ENCODE results near the gene SPX.

Gene SPX

DNA sequence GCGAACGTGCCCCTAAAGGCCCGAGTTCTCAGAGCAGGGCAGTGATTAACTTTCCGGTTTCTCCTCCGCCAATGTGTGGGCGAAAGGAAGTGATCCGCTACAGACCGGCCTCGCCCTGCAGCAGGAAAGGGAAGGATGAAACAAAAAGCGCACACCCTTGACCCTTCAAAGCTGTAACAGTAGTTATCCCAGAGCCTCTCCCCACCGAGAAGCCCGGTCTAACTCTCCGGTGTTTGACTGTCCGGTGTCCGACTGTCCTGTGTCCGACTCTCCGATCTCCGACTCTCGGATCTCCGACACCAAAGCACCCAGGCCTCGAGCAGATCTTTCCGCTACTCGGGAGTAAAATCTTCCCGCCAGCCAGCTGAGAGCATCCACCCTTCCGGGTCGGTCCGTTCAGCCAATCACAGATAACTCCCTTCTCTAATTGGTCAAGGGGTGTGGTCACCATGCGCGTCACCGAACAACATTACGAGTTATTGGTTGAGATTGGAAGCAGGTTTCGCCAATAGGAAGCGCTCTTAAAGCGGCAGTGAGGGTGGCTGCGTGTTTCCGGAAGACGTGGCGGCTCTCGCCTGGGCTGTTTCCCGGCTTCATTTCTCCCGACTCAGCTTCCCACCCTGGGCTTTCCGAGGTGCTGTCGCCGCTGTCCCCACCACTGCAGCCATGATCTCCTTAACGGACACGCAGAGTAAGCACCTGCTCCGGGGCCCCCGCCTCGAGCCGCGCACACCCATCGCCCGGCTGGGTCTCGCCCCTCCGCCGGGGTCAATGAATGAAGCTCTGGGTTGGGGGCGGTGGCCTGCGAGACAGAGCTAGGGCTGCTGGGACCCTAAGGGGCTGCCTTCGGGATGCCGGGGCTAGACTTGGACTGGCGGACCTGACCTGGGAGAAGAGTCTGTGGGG, 24.6 kb upstream of the SPX start, which contains the start of the genes GOLT1B and RECQL:
TSS of gene GOLT1B (plus strand) at position 532 of the 906 bp plus-strand sequence. CDS start at position 667, 135 bp downstream.
TSS of gene RECQL (minus strand) at position 378 of the 906 bp plus-strand sequence. CDS start 2,065 bp downstream, outside the sequence.
- DNase-seq (ENCODE audit: low read depth) = peak; percentile 97
- H3K4me3 ChIP-seq (ENCODE audit: low read length) = peak within 1 kb of the TSS; percentile 87
- TF ChIP-seq, protein P1, sequence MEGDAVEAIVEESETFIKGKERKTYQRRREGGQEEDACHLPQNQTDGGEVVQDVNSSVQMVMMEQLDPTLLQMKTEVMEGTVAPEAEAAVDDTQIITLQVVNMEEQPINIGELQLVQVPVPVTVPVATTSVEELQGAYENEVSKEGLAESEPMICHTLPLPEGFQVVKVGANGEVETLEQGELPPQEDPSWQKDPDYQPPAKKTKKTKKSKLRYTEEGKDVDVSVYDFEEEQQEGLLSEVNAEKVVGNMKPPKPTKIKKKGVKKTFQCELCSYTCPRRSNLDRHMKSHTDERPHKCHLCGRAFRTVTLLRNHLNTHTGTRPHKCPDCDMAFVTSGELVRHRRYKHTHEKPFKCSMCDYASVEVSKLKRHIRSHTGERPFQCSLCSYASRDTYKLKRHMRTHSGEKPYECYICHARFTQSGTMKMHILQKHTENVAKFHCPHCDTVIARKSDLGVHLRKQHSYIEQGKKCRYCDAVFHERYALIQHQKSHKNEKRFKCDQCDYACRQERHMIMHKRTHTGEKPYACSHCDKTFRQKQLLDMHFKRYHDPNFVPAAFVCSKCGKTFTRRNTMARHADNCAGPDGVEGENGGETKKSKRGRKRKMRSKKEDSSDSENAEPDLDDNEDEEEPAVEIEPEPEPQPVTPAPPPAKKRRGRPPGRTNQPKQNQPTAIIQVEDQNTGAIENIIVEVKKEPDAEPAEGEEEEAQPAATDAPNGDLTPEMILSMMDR (conservative IDR thresholded peaks at IDR 0.05; ENCODE audit: low read length) = no peak

DNA sequence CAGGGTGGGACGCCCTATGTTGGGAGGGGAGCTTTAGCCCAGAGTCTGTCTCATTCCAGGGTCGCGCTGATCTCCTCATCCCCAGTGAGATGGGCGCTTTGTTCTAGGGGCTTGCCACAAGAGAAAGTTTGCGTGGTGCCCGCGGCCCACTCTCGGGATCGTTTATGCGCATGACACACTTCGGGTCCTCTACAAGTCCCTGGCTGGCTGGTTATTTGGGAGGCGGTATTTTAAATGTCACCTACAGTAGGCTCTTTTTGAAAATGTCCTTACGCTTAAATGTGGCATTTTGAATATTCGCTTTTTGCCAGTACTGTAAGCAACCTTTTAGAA, 24.0 kb upstream of the SPX start:
- peak; percentile 40 for DNase-seq (ENCODE audit: low read depth)
- peak overlapping the region; percentile 87 for H3K4me3 ChIP-seq (ENCODE audit: low read length)
- TF ChIP-seq, protein P1 (conservative IDR thresholded peaks at IDR 0.05; ENCODE audit: low read length) = no peak

DNA sequence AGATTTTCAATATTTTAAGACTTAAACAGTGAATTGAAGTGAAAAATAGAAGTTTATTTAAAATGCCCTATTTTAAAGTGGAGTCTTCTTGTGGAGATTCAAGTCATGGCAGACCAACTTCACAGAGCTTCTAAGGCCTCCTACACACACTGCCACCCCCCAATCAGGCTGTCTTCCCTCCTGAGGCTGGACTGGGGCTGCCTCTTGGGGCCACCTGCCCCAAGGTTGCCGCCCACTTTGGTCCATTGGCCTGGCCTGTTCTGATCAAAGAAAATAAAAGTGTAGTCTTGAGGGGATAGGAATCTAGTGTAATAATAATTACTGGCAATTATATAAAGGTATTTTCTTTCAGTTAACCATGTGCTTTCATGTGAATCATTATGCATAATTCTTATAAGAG, 23.2 kb upstream of the SPX start:
- TF ChIP-seq, protein P1 (conservative IDR thresholded peaks at IDR 0.05; ENCODE audit: low read length) = no peak
- no peak for DNase-seq (ENCODE audit: low read depth)
- H3K4me3 ChIP-seq (ENCODE audit: low read length) = peak overlapping the region; percentile 87

DNA sequence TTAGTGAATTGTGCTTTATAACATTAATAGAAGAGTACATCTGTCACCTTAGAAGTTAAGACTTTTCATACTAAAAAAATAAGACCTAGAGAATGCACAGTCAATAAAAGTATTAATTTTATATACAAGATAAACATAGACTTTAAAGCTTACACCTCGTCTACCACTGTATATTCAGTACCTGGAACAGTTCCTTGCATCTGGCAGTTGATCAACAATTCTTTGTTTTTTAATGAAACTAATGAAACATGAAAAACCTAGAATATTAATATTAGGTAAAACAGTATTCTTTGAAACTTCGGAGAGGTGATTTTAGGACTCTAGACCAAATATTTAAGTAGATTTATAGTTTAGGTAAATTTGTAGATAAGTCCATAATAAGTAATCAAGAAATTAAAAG, 20.2 kb upstream of the SPX start:
- TF ChIP-seq, protein P1 (conservative IDR thresholded peaks at IDR 0.05; ENCODE audit: low read length) = no peak
- DNase-seq (ENCODE audit: low read depth) = no peak
- H3K4me3 ChIP-seq (ENCODE audit: low read length) = no peak overlapping the region

DNA sequence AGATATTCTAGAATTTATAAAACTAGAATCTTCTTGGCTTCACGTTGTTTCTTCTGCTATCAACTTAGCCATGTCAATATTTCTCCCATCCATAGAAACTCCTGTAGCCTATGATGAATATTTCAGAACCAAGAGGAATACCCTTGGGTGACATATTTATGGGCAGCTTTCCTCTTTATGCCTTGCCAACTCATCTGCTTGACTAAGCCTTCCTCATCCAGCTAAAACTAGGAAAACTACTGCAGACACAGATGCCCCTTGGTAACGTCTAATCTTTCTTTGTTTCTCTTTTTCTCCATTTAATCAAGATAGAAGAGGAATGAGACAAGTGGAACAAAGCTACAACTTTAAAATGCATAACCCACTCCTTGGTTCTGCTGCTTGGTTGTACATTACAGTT, 18.2 kb upstream of the SPX start:
- no peak for DNase-seq (ENCODE audit: low read depth)
- no peak overlapping the region for H3K4me3 ChIP-seq (ENCODE audit: low read length)
- TF ChIP-seq, protein P1 (conservative IDR thresholded peaks at IDR 0.05; ENCODE audit: low read length) = no peak

DNA sequence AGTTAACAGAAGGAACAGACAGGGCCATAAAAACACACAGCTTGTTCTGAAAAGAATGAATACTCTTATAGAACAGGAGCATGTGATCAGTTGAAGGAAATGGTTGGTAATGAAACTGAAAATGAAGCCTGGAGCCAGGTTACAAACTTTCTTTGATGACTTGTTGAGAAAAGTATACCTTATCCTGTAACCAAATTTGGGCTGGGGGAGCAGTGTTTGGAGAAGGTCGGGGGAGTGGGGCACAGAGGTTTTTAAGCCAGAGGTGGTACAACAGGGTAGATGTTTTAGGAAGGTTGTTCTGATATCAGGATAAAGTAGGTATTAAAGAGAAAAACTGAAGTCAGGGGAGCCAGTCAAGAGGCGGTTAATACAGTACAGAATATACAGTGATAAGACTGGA, 16.3 kb upstream of the SPX start:
- DNase-seq (ENCODE audit: low read depth) = no peak
- no peak overlapping the region for H3K4me3 ChIP-seq (ENCODE audit: low read length)
- TF ChIP-seq, protein P1 (conservative IDR thresholded peaks at IDR 0.05; ENCODE audit: low read length) = no peak

DNA sequence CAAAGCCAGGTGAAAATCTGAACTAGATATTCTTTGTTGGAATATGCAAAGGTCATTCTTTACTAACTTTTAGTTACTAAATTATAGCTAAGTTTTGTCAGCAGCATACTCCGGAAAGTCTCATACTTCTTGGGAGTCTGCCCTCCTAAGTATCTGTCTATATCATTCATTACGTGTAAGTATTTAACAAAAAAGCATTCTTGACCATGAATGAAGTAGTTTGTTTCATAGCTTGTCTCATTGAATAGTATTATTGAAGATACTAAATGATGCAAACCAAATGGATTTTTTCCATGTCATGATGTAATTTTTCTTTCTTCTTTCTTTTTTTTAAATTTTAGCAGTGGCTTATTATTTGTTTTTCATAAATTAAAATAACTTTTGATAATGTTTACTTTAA, 9.8 kb upstream of the SPX start:
- no peak for DNase-seq (ENCODE audit: low read depth)
- H3K4me3 ChIP-seq (ENCODE audit: low read length) = no peak overlapping the region
- TF ChIP-seq, protein P1 (conservative IDR thresholded peaks at IDR 0.05; ENCODE audit: low read length) = no peak
